ENCODE measurements around the gene GLUD2.
"Not testable (repeated sequence)": the region's sequence is repeated elsewhere in the genome, so short reads cannot be mapped to it uniquely, and the experiment has no call there.

Gene GLUD2

GRCh38 chrX:121047441-121048419, at the start of gene GLUD2:
Gene GLUD2, plus strand, starts transcription at chrX:121047610. Its CDS starts 75 bp downstream, at chrX:121047685.
- not testable (repeated sequence) for DNase-seq

DNA sequence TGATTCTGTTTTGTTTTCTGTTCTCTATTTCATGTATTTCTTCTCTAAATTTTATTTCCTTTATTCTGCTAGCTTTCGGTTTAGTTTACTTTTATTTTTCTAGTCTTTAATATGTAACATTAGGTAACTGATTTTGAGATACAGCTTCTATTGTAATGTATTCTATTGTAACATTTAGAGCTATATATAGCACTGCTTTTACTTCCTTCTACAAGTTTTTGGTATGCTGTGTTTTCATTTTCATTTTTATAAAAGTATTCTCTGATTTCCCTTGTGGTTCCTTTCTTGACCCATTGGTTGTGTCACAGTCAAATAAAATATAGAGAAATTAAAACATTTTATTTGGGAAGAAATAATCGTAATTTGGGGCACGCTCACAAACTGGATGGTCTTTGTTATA, 48.0 kb upstream of the GLUD2 start:
- no peak for DNase-seq

- DNase-seq: no peak
These were observed 46.8 kb upstream of the GLUD2 start for GRCh38 chrX:121000589-121000988.

- no peak for DNase-seq
These were observed 38.5 kb upstream of the GLUD2 start for GRCh38 chrX:121008920-121009319.

- no peak for DNase-seq
These were observed 37.6 kb upstream of the GLUD2 start for GRCh38 chrX:121009764-121010163.

DNA sequence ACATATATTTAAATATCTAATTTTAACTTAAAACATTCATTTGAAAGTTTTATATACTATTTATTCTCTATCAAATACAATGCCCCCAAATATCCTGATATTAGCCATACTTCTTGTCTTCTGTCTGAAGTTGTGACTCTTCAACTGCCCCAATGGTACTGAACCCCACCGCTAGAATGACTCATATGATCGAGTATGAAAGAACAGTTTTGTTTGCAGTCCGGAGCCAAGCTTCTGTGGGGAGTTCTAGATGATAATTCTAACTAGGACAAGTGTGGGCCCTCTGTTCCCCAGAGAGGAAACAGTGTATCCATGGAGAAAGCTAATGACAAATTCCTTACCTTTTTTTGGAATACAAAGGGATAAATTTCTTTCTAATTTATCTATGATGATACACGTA, 37.2 kb upstream of the GLUD2 start:
- DNase-seq: no peak

- DNase-seq: no peak
These were observed 36.2 kb upstream of the GLUD2 start for GRCh38 chrX:121011254-121011653.

- DNase-seq: no peak
These were observed 33.4 kb upstream of the GLUD2 start for GRCh38 chrX:121013897-121014455.

DNA sequence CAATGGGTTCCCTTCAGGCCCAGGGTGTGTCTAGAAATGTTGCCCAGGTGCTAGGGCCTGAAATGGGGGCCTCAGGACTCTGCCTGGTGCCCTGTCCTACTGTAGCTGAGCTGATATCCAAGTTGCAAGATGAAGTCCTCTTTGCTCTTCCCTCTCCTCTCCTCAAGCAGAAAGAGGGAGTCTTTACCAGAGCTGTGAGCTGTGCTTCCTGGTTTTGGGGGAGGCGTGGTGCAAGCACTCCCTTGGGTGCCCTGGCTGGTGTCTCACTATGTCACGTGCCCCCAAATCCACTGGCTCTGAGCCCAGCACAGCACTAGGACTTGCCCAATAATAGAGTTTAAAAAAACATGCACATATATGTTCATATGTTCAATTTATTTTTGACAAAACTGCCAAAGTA, 32.6 kb upstream of the GLUD2 start:
- no peak for DNase-seq

DNA sequence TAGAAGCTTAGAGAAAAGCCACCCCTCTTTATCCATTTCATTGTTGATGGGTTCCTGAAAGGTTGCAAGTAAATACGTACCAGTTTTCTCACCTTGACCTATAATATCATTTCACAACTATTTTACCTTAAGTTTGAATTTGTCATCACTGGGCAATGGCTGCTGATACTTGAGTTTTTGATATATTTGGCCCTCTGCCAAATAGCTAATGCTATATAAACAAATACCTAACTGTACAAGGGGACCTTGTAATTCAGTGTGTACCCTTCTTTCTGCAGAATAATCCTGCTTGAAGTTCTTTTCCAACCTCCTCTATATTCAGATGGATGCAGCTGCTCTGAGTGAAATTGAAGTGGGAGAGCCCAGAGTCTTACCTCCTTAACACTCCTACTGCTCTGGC, 19.0 kb upstream of the GLUD2 start:
- no peak for DNase-seq

GRCh38 chrX:121030083-121030482, 17.3 kb upstream of the GLUD2 start:
- no peak for DNase-seq

- no peak for DNase-seq
These were observed 14.9 kb upstream of the GLUD2 start for GRCh38 chrX:121032531-121032930.

- no peak for DNase-seq
These were observed 11.3 kb upstream of the GLUD2 start for GRCh38 chrX:121036137-121036536.

GRCh38 chrX:121036951-121037350, 10.5 kb upstream of the GLUD2 start:
- DNase-seq: no peak

DNA sequence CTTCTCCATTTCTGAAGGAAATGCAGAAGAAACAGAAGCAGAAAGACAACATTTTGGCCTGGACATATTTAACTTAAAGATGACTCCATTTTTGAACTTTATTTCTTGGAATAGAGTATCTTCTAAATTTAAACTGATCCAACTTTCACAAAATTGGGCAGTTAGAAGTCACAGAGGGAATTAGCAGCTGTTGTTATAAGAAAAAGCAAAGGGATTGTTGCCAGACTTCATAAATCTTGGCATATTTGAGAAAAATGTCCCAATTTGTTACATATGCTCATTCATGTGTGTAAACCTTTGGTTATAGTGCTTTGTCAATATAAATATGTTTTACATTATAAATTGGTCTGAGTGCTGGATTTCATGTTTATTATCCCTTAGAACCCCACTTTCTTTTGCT, 3.4 kb downstream of the GLUD2 start:
- no peak for DNase-seq

GRCh38 chrX:121052122-121052521, 4.7 kb downstream of the GLUD2 start:
- no peak for DNase-seq

- no peak for DNase-seq
These were observed 14.9 kb downstream of the GLUD2 start for GRCh38 chrX:121062289-121062688.

DNA sequence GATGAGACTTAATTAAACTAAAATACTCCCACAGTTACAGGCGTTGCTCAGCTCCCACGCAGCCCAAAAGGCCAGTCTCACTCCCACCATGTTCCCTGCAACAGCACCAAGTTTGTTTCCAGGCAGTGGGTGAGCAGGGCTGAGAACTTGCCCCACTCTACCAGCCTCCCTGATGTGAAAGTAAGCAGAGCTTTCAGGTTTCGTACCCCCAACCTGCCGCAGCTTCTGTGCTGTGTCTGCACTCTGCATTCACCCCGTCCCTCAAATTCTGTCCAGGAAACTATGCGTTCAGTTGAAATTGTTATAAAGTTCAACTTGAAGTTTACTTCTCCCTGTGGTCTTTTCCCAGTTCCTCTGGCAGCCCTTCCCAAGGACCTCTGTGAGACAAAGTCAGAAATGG, 17.2 kb downstream of the GLUD2 start:
- DNase-seq: no peak

DNA sequence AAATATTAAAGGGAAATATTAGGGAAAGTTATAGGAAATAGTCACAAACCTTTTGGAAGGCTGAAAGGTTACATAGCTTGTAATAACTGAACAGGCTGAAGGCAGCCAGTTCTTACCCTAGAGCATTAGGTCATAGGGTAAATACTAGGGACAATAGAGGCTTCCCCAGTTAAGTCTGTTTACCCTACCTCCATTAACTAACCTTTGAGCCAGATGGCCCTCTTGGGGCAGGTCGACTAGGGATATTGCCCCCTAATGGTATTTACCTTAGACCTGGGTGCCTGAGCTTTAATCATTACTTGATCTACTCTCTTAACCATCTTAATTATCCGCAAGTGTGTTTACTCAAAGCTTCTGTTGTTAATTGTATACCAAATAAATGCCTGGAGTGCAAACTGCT, 36.8 kb downstream of the GLUD2 start:
- DNase-seq: not testable (repeated sequence)

DNA sequence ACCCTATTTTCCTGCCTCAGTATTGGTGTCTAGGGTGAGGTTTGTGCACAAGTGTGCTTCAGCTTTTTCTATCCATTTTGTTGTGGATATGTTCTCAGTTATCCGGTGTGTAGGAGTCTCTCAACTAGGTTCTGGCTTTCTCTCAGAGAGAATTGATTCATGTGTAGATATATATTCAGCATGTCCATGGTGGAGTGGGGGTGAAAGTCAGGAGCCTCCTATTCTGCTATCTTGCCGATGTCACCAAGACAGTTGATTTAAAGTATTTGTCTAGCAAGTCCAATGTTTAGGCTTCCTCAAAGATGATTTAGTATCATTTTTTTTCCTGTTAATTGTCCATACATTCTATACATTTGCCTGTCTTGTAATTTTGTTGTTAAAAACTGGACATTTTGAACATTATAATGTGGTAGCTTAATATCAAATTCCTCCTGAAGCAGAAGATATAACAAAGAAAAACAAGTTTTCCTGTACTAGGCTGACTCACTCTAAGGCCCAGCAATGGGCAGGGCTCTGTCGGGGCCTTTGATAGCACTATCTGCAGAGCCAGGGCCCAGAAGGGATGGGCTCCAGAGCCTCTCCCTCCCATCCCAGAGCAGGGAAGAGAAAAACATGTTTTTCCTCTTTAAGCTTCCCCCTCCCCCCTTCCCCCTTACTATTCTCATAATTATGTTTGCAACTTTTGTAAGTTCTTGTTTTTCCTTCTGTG, 37.6 kb downstream of the GLUD2 start:
- DNase-seq: no peak

DNA sequence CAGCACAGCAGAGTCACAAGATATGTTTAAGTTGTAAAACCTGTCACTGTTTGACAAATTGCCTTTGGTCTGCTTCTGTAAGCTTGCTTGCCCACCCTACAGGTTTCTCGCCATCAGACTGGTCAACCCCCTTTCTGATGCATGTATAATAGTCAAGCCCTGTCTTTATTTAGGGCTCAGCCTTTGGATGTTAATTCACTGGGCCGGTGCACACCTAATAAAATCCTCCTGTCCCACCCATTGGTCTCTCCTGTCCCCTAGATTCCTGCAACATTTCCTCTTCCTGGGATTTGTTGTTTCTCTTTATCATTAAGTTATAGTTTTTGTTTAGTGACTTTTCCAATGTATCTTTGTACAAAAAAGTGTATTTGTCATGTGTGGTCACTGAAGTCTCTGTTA, 38.2 kb downstream of the GLUD2 start:
- no peak for DNase-seq

- DNase-seq: no peak
These were observed 45.6 kb downstream of the GLUD2 start for GRCh38 chrX:121093011-121093410.
